Ishikawa (cell line): ENCODE measurements around the gene CBX4.

Source experiments
- CEBPB ChIP-seq: IDR thresholded peaks from 2 replicates; pipeline ENCODE4 v1.6.1; 2012
- EGR1 ChIP-seq: IDR thresholded peaks from 2 replicates; pipeline ENCODE4 v1.6.1; 2012
- EP300 ChIP-seq: IDR thresholded peaks from 2 replicates; pipeline ENCODE4 v1.6.1; 2012; ENCODE audit warnings: borderline replicate concordance
- FOXM1 ChIP-seq: IDR thresholded peaks from 2 replicates; pipeline ENCODE4 v1.6.1; 2012; ENCODE audit warnings: low read depth, borderline replicate concordance
- RAD21 ChIP-seq: IDR thresholded peaks from 2 replicates; pipeline ENCODE4 v1.6.1; 2012; ENCODE audit warnings: low read depth
- TAF1 ChIP-seq: IDR thresholded peaks from 2 replicates; pipeline ENCODE4 v1.6.1; 2012; ENCODE audit warnings: low read depth, mild to moderate bottlenecking
- TEAD4 ChIP-seq: IDR thresholded peaks from 2 replicates; pipeline ENCODE4 v1.6.1; 2012
- USF1 ChIP-seq: IDR thresholded peaks from 2 replicates; pipeline ENCODE4 v1.6.1; 2012
- YY1 ChIP-seq: IDR thresholded peaks from 2 replicates; pipeline ENCODE4 v1.6.1; 2012; ENCODE audit warnings: low read depth
- ZBTB7A ChIP-seq: IDR thresholded peaks from 2 replicates; pipeline ENCODE4 v1.6.1; 2012; ENCODE audit warnings: low read depth
- TF ChIP-seq, protein P1 (sequence below): IDR thresholded peaks from 2 replicates; pipeline ENCODE4 v1.6.1; 2012
- TF ChIP-seq, protein P2 (sequence below): IDR thresholded peaks from 2 replicates; pipeline ENCODE4 v1.6.1; 2012; ENCODE audit warnings: low read depth, mild to moderate bottlenecking

GRCh38 chr17:79799538-79800324 is 39.5 kb downstream of the CBX4 start:
- TF ChIP-seq TAF1: no peak
- TF ChIP-seq TEAD4: no peak
- TF ChIP-seq, protein P1, sequence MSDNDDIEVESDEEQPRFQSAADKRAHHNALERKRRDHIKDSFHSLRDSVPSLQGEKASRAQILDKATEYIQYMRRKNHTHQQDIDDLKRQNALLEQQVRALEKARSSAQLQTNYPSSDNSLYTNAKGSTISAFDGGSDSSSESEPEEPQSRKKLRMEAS: no peak
- no peak for TF ChIP-seq EP300
- TF ChIP-seq, protein P2, sequence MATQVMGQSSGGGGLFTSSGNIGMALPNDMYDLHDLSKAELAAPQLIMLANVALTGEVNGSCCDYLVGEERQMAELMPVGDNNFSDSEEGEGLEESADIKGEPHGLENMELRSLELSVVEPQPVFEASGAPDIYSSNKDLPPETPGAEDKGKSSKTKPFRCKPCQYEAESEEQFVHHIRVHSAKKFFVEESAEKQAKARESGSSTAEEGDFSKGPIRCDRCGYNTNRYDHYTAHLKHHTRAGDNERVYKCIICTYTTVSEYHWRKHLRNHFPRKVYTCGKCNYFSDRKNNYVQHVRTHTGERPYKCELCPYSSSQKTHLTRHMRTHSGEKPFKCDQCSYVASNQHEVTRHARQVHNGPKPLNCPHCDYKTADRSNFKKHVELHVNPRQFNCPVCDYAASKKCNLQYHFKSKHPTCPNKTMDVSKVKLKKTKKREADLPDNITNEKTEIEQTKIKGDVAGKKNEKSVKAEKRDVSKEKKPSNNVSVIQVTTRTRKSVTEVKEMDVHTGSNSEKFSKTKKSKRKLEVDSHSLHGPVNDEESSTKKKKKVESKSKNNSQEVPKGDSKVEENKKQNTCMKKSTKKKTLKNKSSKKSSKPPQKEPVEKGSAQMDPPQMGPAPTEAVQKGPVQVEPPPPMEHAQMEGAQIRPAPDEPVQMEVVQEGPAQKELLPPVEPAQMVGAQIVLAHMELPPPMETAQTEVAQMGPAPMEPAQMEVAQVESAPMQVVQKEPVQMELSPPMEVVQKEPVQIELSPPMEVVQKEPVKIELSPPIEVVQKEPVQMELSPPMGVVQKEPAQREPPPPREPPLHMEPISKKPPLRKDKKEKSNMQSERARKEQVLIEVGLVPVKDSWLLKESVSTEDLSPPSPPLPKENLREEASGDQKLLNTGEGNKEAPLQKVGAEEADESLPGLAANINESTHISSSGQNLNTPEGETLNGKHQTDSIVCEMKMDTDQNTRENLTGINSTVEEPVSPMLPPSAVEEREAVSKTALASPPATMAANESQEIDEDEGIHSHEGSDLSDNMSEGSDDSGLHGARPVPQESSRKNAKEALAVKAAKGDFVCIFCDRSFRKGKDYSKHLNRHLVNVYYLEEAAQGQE: no peak
- TF ChIP-seq FOXM1: no peak
- no peak for TF ChIP-seq CEBPB
- TF ChIP-seq RAD21: no peak
- no peak for TF ChIP-seq ZBTB7A
- no peak for TF ChIP-seq USF1
- TF ChIP-seq EGR1: no peak
- no peak for TF ChIP-seq YY1
